Measurements from ENCODE around the gene SNN. TPM values are rescaled to one million over a fixed set of nuclear protein-coding genes. Genes with fewer than 3 reads are reported as not detected.
A peak's percentile ranks its signal among the peaks of the same experiment; 100 is the strongest.

Gene SNN
- total and polyA plus RNA-seq, 2 experiments from 2014 or later = 28.3 to 41.8 TPM

GRCh38 chr16:11717811-11718210 lies 49.6 kb downstream of the SNN start:
- Histone ChIP-seq H3K4me1 (ENCODE audit: low read depth) (peaks cover 15% of the 10 kb centered on the region), H3K36me3 (peaks cover 24% of the 10 kb centered on the region), H3K27me3 (no peaks in the 10 kb centered on the region), H3K4me3 (no peak overlapping the region), H3K9me3 (ENCODE audit: low read depth) (no peaks in the 10 kb centered on the region), H3K27ac (no peak overlapping the region)
- no peak for DNase-seq (ENCODE audit: low read depth in 1 of 2, low spot score in 1 of 2)
- TF ChIP-seq CTCF (IDR thresholded peaks at IDR 0.05; ENCODE audit: low read depth, low read length) = no peak

GRCh38 chr16:11719171-11719570 lies 50.9 kb downstream of the SNN start:
- no peak for TF ChIP-seq CTCF (IDR thresholded peaks at IDR 0.05; ENCODE audit: low read depth, low read length)
- Histone ChIP-seq H3K4me3 (no peak overlapping the region), H3K36me3 (peaks cover 21% of the 10 kb centered on the region), H3K4me1 (ENCODE audit: low read depth) (peaks cover 15% of the 10 kb centered on the region), H3K9me3 (ENCODE audit: low read depth) (no peaks in the 10 kb centered on the region), H3K27ac (no peak overlapping the region), H3K27me3 (no peaks in the 10 kb centered on the region)
- no peak for DNase-seq (ENCODE audit: low read depth in 1 of 2, low spot score in 1 of 2)

- no peaks in the 10 kb centered on the region for H3K9me3 ChIP-seq (ENCODE audit: low read depth)
- peaks cover 21% of the 10 kb centered on the region for H3K36me3 ChIP-seq
- DNase-seq (ENCODE audit: low read depth in 1 of 2, low spot score in 1 of 2) = no peak
- TF ChIP-seq CTCF (IDR thresholded peaks at IDR 0.05; ENCODE audit: low read depth, low read length) = no peak
- peaks cover 15% of the 10 kb centered on the region for H3K4me1 ChIP-seq (ENCODE audit: low read depth)
- no peak overlapping the region for H3K4me3 ChIP-seq
- H3K27ac ChIP-seq = no peak overlapping the region
- no peaks in the 10 kb centered on the region for H3K27me3 ChIP-seq
Measured at GRCh38 chr16:11719762-11720161, 51.5 kb downstream of the SNN start.

GRCh38 chr16:11721781-11722467 lies 53.7 kb downstream of the SNN start:
- no peak for DNase-seq (ENCODE audit: low read depth in 1 of 2, low spot score in 1 of 2)
- no peak for TF ChIP-seq CTCF (IDR thresholded peaks at IDR 0.05; ENCODE audit: low read depth, low read length)
- Histone ChIP-seq H3K9me3 (ENCODE audit: low read depth) (no peaks in the 10 kb centered on the region), H3K27me3 (no peaks in the 10 kb centered on the region), H3K4me3 (no peak overlapping the region), H3K36me3 (peaks cover 28% of the 10 kb centered on the region), H3K27ac (peak overlapping the region; percentile 82), H3K4me1 (ENCODE audit: low read depth) (peaks cover 15% of the 10 kb centered on the region)

- Histone ChIP-seq H3K4me3 (no peak overlapping the region), H3K9me3 (ENCODE audit: low read depth) (no peaks in the 10 kb centered on the region), H3K36me3 (peaks cover 28% of the 10 kb centered on the region), H3K27ac (peak overlapping the region; percentile 82), H3K27me3 (no peaks in the 10 kb centered on the region), H3K4me1 (ENCODE audit: low read depth) (peaks cover 15% of the 10 kb centered on the region)
- no peak for DNase-seq (ENCODE audit: low read depth in 1 of 2, low spot score in 1 of 2)
- no peak for TF ChIP-seq CTCF (IDR thresholded peaks at IDR 0.05; ENCODE audit: low read depth, low read length)
Measured at GRCh38 chr16:11722468-11722808, 54.2 kb downstream of the SNN start.

Measured in cardiac muscle cell (in vitro differentiated cells and primary cell).